Activated CD4-positive, alpha-beta T cell treated with anti-CD3 and anti-CD28 coated beads for 24 hours (primary cell): ENCODE measurements around the gene ERAS.
"Not testable (repeated sequence)": the region's sequence is repeated elsewhere in the genome, so short reads cannot be mapped to it uniquely, and the experiment has no call there.

ENCODE experiments used
- DNase-seq, 2 donors: peaks; one replicate each; pipeline ENCODE4 v3.0.0-alpha.2; 2020; ENCODE audit warnings: low read depth in 2 of 2

Gene ERAS

DNA sequence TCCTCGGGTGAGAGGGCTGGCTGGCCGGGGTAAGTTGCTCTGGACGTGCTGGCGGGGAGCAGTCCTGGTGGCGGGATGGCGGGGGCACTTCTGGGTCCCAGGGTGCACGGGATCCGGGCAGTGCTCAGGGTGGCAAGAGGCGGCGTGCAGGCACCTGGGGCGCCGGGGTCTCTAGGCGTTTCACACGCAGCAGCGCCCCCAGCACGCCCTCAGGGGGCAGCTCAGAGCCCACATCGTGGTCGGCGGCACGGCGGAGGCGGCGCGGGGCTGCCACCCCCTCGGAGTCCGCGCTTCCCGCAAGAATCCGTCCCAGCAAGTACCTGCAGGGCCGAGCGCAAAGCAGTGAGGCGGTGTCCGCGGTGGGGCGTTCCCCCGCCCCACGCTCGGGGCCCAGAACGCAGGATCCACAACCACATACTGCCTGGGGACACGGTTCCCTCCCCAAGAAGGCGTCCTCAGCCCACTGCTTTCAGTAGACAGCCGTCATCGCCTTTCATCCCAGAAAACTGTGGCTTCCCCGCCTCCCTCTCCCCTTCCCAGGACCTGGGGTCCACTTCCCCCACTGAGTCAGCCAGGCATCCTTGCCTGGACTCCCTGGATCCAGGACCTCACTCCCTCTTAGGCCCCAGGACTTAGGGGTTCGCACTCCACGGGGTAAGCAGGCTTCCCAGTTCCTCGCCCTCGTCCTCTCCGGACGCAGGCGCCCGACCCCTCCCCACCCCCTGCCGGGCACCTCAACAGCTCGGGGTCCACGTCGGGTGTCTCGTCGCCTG, 5.0 kb downstream of the ERAS start:
- no peak for DNase-seq

DNA sequence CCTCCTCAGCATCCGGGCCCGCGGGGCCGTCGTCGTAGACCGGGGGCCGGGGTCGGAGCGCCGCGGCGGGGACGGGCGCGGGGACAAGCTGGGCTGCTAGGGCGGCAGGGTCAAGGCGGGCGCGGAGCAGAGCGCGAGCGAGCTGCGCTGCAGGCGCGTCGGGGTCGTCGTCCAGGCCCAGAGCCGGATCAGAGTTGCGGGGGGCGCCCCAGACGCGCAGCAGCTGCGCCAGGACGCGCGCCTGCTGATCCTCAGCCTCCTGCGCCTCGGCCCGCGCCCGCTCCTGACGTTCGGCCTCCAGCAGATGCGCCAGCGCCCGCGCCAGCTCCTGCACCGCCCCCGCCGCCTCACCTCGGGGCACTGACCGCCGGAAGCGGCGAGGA, 5.6 kb downstream of the ERAS start:
- no peak for DNase-seq

DNA sequence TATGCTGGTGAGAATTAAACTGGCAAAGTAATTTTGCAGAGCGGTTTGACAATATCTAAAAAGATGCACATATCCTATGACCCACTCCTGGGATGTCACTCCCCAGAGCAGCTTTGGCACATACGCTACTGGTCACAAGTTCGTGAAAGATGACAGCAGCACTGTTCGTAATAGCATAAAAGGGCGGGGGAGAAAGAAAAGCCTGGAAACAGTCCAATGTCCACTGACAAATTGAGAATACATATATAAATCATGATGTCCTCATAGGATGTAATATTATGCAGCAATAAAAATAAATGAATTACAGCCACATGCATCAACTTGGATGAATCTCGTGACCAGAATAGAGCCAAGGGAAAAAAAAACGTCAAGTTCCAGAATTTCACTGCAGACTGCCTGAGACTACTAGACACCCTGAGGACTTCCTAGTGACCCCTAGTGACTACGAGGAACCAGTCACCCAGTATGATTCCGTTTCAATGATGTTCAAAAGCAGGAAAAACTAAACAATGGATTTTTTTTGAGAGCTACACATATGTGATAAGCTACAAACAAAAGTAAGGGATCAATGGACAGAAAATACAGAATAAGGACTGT, 7.3 kb downstream of the ERAS start:
- no peak for DNase-seq

DNA sequence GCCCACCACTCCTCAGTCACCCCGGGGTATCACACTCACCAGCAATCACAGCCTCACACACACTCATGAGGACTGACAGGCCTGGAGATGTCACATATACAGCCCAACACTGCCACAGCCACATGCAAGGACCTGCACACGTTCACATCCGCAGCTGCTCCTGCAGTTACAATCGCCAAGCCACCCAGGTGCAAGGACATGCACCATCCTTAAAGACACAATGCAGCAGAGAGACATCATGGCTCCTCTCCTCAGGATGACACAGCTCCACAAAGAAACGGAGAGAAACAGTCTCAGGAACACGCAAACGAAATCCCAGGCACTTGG, 8.0 kb downstream of the ERAS start:
- DNase-seq: no peak

DNA sequence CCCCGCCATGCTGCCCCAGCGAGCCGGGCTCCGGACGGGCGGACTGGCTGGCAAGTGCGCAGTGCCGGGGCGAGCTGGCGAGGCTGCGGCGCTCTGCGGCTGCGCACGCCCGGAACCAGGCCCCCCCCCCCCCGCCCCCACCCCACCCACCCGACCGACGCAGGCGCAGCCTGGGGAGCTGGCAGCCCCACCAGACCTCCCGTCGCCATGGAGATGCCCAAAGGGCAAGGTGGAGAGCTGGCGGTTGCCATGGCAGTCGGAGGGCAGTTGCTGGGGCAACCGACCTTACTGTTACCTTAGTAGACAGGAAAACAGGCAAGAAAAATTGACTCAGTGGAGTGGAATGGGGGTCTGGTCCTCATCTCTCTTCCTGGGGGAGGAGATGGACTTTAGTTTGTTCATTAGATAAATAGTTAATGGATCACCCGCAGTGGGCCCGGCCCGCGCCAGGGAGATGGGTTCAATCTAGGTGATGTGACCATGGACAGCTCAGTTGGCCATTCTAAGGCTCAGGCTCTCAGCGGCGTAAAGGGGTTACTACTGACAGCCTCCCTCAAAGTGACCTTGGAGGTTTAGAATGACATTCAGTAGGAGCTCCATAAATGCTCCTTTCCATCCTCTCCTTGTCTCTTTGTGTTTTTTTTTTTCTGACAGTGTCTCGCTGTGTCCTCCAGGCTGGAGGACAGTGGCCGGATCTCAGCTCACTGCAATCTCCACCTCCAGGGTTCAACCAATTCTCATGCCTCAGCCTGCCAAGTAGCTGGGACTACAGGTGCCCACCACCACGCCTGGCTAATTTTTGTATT, 9.4 kb downstream of the ERAS start, which contains the start of gene PCSK1N:
TSS of gene PCSK1N (minus strand) at position 87 of the 806 bp plus-strand sequence. CDS start at position 9, 78 bp downstream.
- DNase-seq: no peak

DNA sequence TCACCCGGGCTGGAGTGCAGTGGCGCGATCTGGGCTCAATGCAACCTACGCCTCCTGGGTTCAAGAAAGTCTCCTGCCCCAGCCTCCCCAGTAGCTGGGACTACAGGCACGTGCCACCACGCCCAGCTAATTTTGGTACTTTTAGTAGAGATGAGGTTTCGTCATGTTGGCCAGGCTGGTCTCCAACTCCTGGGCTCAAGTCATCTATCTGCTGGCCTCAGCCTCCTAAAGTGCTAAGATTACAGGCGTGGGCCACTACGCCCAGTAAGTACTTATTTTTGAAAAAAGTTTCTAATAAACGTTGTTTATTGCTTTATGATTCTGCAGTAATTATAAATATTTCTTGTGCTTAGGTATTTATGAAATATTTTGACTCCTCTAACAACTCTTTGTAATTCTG, 13.4 kb downstream of the ERAS start:
- no peak for DNase-seq

DNA sequence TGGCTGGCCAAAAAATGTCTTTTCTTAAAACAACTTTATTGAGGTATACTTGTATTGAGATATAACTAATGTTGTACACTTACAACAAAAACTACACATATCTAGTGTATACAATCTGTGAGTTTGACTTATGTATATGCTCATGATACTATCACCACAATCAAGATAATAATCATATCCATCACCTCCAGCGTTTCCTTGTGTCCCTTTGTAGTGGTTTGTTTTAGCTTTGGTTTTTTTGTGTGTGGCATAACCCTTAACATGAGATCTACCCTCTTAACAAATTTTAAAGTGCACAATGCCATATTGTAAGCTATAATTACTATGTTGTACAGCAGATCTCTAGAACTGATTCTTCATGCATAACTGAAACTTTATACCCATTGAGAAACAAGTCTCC, 22.5 kb downstream of the ERAS start:
- DNase-seq: no peak

DNA sequence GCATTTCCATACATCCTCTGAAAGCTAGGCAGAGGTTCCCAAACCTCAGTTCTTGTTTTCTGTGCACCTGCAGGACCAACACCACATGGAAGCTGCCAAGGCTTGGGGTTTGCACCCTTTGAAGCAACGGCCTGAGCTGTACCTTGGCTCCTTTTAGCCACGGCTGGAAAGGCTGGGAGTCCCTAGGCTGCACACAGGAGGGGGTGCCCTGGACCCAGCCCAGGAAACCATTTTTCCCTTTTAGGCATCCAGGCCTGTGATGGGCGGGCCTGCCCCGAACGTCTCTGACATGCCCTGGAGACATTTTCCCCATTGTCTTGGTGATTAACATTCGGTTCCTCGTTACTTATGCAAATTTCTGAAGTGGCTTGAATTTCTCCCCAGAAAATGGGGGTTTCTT, 26.5 kb downstream of the ERAS start:
- no peak for DNase-seq

DNA sequence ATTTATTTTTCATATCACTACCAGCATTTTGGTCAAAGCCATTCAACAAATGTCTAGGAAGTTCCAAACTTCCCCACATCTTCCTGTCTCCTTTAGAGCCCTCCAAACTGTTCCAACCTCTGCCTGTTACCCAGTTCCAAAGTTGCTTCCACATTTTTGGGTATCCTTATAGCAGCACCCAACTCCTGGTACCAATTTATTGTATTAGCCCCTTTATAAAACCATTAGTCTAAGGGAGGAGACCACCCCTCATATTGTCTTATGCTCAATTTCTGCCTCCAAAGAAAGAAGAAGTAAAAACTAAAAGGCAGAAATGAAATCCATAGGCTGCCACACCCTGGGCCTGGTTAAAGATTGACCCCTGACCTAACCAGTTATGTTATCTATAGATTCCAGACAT, 27.2 kb downstream of the ERAS start:
- not testable (repeated sequence) for DNase-seq

DNA sequence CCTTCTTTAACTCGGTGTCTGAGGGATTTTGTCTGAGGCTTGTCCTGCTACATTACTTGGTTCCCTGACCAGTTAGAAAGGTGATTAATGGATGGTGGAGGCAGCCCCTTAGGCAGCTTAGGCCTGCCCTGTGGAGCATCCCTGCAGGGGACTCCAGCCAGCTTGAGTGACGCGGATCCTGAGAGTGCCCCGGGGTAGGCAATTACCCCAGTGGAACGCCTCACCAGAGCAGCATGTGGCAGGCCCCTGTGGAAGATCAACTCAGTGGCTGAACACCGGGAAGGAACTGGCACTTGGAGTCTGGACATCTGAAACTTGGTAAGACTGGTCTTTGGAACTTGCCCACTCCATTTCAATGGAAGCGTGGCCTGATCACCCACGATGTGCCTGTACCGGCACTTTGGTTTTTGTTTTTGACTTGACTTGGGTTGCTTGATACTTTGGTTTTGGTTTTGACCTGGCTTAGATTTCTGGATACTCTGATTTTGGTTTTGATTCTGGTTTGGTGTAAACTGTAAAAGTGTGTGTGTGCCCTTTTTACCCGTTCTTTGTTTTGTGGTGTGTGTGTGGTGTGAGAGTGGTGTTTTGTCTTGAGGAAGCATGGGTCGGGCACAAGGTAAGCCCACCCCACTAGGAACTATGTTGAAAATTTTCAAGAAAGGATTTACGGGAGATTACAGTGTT, 27.9 kb downstream of the ERAS start:
- not testable (repeated sequence) for DNase-seq

DNA sequence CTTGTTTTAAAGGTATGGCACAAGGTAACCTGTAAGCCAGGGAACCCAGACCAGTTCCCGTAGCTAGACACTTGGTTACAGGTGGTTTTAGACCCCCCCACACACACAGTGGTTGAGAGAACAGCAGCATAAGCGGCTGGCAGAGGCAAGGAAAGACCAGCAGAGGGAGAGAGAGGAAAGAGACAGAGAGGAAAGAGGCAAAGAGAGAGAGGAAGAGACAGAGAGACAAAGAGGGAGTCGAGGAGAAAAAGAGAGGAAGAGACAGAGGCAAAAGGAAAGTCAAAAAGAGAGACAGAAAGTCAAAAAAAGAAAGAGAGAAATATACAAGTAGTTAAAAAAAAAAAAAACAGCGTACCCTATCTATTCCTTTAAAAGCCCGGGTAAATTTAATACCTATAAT, 28.6 kb downstream of the ERAS start:
- DNase-seq: no peak

DNA sequence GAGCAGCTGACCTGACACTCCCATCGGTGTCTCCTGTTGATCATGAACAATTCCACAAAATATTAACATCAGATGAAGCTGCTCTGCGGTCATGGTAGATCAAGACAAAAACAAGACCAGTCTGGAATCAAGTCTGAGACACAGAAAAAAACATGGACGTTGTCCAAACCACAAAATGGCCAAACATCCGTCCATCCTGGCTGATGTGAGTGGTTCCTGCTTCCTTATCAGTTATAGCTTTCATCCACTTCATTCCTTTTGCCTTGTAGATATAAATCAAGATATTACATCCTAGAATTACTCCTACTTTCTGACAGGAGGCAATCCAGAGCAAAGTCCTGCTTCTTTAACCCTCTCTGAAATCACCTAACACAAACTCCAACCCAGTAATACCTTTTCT, 37.9 kb downstream of the ERAS start:
- no peak for DNase-seq

DNA sequence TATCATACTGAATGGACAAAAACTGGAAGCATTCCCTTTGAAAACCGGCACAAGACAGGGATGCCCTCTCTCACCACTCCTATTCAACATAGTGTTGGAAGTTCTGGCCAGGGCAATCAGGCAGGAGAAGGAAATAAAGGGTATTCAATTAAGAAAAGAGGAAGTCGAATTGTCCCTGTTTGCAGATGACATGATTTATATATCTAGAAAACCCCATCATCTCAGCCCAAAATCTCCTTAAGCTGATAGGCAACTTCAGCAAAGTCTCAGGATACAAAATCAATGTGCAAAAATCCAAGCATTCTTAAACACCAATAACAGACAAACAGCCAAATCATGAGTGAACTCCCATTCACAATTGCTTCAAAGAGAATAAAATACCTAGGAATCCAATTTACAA, 45.7 kb downstream of the ERAS start:
- DNase-seq: not testable (repeated sequence)

DNA sequence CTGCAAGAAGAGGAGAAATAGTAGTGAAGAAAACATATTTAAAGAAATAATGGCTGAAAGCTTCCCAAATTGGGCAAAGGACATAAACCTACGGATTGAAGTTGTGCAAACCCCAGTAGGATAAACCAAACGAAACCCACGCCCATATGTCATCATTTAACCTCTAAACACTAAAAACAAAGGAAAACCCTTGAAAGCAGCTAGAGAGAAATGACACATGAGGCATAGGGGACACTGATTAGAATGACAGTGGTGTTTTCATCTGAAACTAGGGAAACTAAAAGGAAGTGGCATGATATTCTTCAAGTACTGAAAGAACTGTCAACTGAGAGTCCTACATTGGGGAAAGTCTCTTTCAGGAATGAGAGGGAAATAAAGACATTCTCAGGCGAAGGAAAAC, 50.6 kb downstream of the ERAS start:
- DNase-seq: not testable (repeated sequence)
